GM23338 (cell line): ENCODE results near the gene B4GALT4. TPM values are rescaled to one million over a fixed set of nuclear protein-coding genes. Genes with fewer than 3 reads are reported as not detected.
A peak's percentile ranks its signal among the peaks of the same experiment; 100 is the strongest.

ENCODE experiments used
- ATAC-seq: fragments of 200-7000 bp; cut with Tn5 transposase; 3 replicates; pipeline ENCODE4 v1.9.1; 2020
- DNase-seq: peaks from one replicate; pipeline ENCODE4 v3.0.0-alpha.2; 2015; ENCODE audit warnings: low spot score
- H2AFZ ChIP-seq: fragments of 200-600 bp; sonication (generic); 2 replicates; pipeline ENCODE4 v1.8.0; 2016; ENCODE audit warnings: antibody characterized with exemption, mild to moderate bottlenecking, moderate library complexity
- H3F3A ChIP-seq: fragments of 200-600 bp; sonication (generic); replicated peaks from 2 replicates; pipeline ENCODE4 v1.8.0; 2017; ENCODE audit warnings: antibody characterized with exemption, mixed run types, low read depth
- H3K27ac ChIP-seq: fragments of 200-600 bp; sonication (generic); 2 replicates; pipeline ENCODE4 v1.6.1; 2016; ENCODE audit warnings: low read depth
- H3K27me3 ChIP-seq: fragments of 200-600 bp; sonication (generic); 2 replicates; pipeline ENCODE4 v1.8.0; 2016; ENCODE audit warnings: mild to moderate bottlenecking, mixed run types, moderate library complexity; ENCODE audit not compliant: insufficient read depth
- H3K36me3 ChIP-seq: fragments of 200-600 bp; sonication (generic); 2 replicates; pipeline ENCODE4 v1.8.0; 2016; ENCODE audit warnings: mild to moderate bottlenecking; ENCODE audit not compliant: insufficient read depth
- H3K4me1 ChIP-seq: fragments of 200-600 bp; sonication (generic); 2 replicates; pipeline ENCODE4 v1.8.0; 2016; ENCODE audit warnings: mild to moderate bottlenecking, moderate library complexity; ENCODE audit not compliant: insufficient read depth
- H3K4me2 ChIP-seq: fragments of 200-600 bp; sonication (generic); 2 replicates; pipeline ENCODE4 v1.7.1; 2017; ENCODE audit warnings: mixed run types
- H3K4me3 ChIP-seq: fragments of 200-600 bp; sonication (generic); 2 replicates; pipeline ENCODE4 v1.6.1; 2016; ENCODE audit warnings: mixed run types
- H3K79me2 ChIP-seq: fragments of 200-600 bp; sonication (generic); replicated peaks from 2 replicates; pipeline ENCODE4 v1.8.0; 2017; ENCODE audit warnings: mild to moderate bottlenecking; ENCODE audit not compliant: insufficient read depth
- H3K9me2 ChIP-seq: fragments of 200-600 bp; sonication (generic); 2 replicates; pipeline ENCODE4 v1.8.0; 2017; ENCODE audit not compliant: insufficient read depth
- H4K20me1 ChIP-seq: fragments of 200-600 bp; sonication (generic); replicated peaks from 2 replicates; pipeline ENCODE4 v1.8.0; 2017; ENCODE audit warnings: mild to moderate bottlenecking; ENCODE audit not compliant: insufficient read depth
- H3K27ac Mint-ChIP-seq: 2 replicates; pipeline ENCODE4 v1.8.0; 2020; ENCODE audit warnings: inconsistent platforms, mild to moderate bottlenecking, moderate library complexity, mixed read lengths
- H3K27me3 Mint-ChIP-seq: 3 replicates; pipeline ENCODE4 v1.8.0; 2022; ENCODE audit warnings: low read depth, mild to moderate bottlenecking, moderate library complexity, mixed read lengths, inconsistent platforms; ENCODE audit not compliant: insufficient read depth, poor library complexity
- H3K36me3 Mint-ChIP-seq: 3 replicates; pipeline ENCODE4 v1.8.0; 2021; ENCODE audit warnings: low read depth, mild to moderate bottlenecking, inconsistent platforms, moderate library complexity, mixed read lengths
- H3K4me1 Mint-ChIP-seq: 3 replicates; pipeline ENCODE4 v1.8.0; 2020; ENCODE audit warnings: mild to moderate bottlenecking, inconsistent platforms, mixed read lengths
- H3K4me3 Mint-ChIP-seq: 3 replicates; pipeline ENCODE4 v1.8.0; 2021; ENCODE audit warnings: moderate library complexity, mild to moderate bottlenecking, inconsistent platforms, mixed read lengths
- H3K9me3 Mint-ChIP-seq: 3 replicates; pipeline ENCODE4 v1.8.0; 2020; ENCODE audit warnings: moderate library complexity, mild to moderate bottlenecking, inconsistent platforms, mixed read lengths
- CREB1 ChIP-seq: fragments of 250-450 bp; sonication (Bioruptor Pico); IDR thresholded peaks from 2 replicates; pipeline ENCODE4 v1.5.0; 2020; ENCODE audit warnings: low read depth, mild to moderate bottlenecking, moderate library complexity
- CTCF ChIP-seq, 2 experiments: fragments of 200-600 bp in 1 of 2; sonication (generic) in 1 of 2; conservative IDR thresholded peaks; 2 replicates each; pipeline versions ENCODE4 v1.5.1 to v1.6.1; 2016 to 2017; ENCODE audit warnings: antibody characterized with exemption in 2 of 2, low read depth in 2 of 2, mild to moderate bottlenecking in 2 of 2, moderate library complexity in 1 of 2
- ETS1 ChIP-seq: IDR thresholded peaks from 2 replicates; pipeline ENCODE4 v1.6.1; 2016; ENCODE audit warnings: antibody characterized with exemption
- EZH2 ChIP-seq: fragments of 200-600 bp; sonication (generic); IDR thresholded peaks from one replicate; pipeline ENCODE4 v1.8.0; 2017; ENCODE audit warnings: antibody characterized with exemption, mild to moderate bottlenecking, low read depth; ENCODE audit not compliant: unreplicated experiment
- JUNB ChIP-seq: IDR thresholded peaks from one replicate; pipeline ENCODE4 v1.6.1; 2016; ENCODE audit warnings: antibody characterized with exemption; ENCODE audit not compliant: unreplicated experiment
- NANOG ChIP-seq: IDR thresholded peaks from 2 replicates; pipeline ENCODE4 v1.6.1; 2016; ENCODE audit warnings: antibody characterized with exemption, borderline replicate concordance
- STAT1 ChIP-seq: IDR thresholded peaks from one replicate; pipeline ENCODE4 v1.6.1; 2016; ENCODE audit warnings: antibody characterized with exemption; ENCODE audit not compliant: unreplicated experiment
- ZNF114 ChIP-seq: fragments of 250-450 bp; sonication (Bioruptor Pico); IDR thresholded peaks from 2 replicates; pipeline ENCODE4 v1.5.0; 2020; ENCODE audit warnings: mild to moderate bottlenecking, moderate library complexity
- ZNF331 ChIP-seq: fragments of 250-450 bp; sonication (Bioruptor Pico); IDR thresholded peaks from 2 replicates; pipeline ENCODE4 v1.5.0; 2020; ENCODE audit warnings: low read depth, mild to moderate bottlenecking, moderate library complexity
- polyA plus RNA-seq: library from polyadenylated mRNA; unstranded; fragments of >200 nt; fragmentation: Nextera tagmentation; extraction: Ambion mirVana; gene quantifications from 2 replicates; pipeline ENCODE4 v1.2.1, GENCODE V29; 2016
- total RNA-seq: library from RNA; depleted of rRNA; stranded (reverse); fragments of >200 nt; shearing (Covaris generic); gene quantifications from 2 replicates; pipeline ENCODE4 v1.2.3, GENCODE V29; 2014

Gene B4GALT4
- total and polyA plus RNA-seq, 2 experiments from 2014 or later: 38.3 to 45.3 TPM

GRCh38 chr3:119175872-119176756 lies 64.6 kb downstream of the B4GALT4 start:
- no peak for ATAC-seq
- H3K4me1 Mint-ChIP-seq: peaks cover 4% of the 10 kb centered on the region
- H3K27me3 ChIP-seq: no peaks in the 10 kb centered on the region
- no peak overlapping the region for H3K27ac ChIP-seq
- no peak overlapping the region for H3K4me2 ChIP-seq
- no peak overlapping the region for H3K4me3 ChIP-seq
- no peaks in the 10 kb centered on the region for H3F3A ChIP-seq
- no peaks in the 10 kb centered on the region for H3K9me3 Mint-ChIP-seq
- H3K36me3 Mint-ChIP-seq: no peaks in the 10 kb centered on the region
- no peaks in the 10 kb centered on the region for H3K79me2 ChIP-seq
- H3K36me3 ChIP-seq: no peaks in the 10 kb centered on the region
- no peaks in the 10 kb centered on the region for H3K4me1 ChIP-seq
- no peaks in the 10 kb centered on the region for H3K9me2 ChIP-seq
- peak overlapping the region; percentile 73 for H2AFZ ChIP-seq
- no peak overlapping the region for H3K27ac Mint-ChIP-seq
- no peaks in the 10 kb centered on the region for H3K27me3 Mint-ChIP-seq
- TF ChIP-seq ZNF331 (CRISPR knock-in tag): no peak
- no peak for TF ChIP-seq JUNB
- no peak overlapping the region for H3K4me3 Mint-ChIP-seq
- no peaks in the 10 kb centered on the region for H4K20me1 ChIP-seq
- DNase-seq: no peak

DNA sequence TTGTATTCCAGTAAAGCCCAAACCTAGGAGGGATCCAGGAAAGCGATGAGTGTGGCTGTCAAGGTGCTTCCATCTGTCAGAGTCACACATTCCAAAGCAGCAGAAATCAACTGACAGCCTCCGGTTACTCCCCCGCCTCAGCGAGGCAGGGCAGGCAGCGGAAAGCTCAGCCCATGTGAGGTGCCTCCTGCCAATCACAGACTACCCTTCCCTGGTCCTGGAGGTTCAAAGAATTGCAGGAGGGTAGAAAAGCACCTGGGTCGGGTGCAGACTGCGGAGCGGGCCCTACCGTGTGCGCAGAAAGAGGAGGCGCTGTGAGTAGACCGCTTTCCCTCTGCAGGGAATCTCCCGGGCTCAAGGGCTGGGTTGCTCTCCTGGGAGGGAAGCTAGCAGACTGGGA lies 67.4 kb downstream of the B4GALT4 start, which contains the start of gene UPK1B:
Gene UPK1B (plus strand): TSS at position 274 of the 400 bp plus-strand sequence. CDS start 13,144 bp downstream, outside the sequence.
- Mint-ChIP-seq H3K4me1 (peaks cover 4% of the 10 kb centered on the region), H3K9me3 (peaks cover 5% of the 10 kb centered on the region; the same call in 2 of the 3 replicates), H3K27me3 (no peaks in the 10 kb centered on the region), H3K27ac (no peak within 1 kb of the TSS), H3K36me3 (no peaks in the 10 kb centered on the region), H3K4me3 (0 out of 3 replicates have a peak within 1 kb of the TSS, but pooled peaks have one; percentile 6)
- peak within 1 kb of the TSS; percentile 60; the same call in 1 of the 2 replicates for H2AFZ ChIP-seq
- H3K27me3 ChIP-seq: no peaks in the 10 kb centered on the region
- DNase-seq (peak; percentile 84), ATAC-seq (peak; percentile 100)
- H3K27ac ChIP-seq: no peak within 1 kb of the TSS
- H3K79me2 ChIP-seq: no peaks in the 10 kb centered on the region
- no peak within 1 kb of the TSS for H3K4me2 ChIP-seq
- H3K4me3 ChIP-seq: no peak within 1 kb of the TSS
- TF ChIP-seq EZH2 (no peak), CTCF (conservative IDR thresholded peaks at IDR 0.05; ENCODE audit: low read depth in 2 of 2) (0 out of 4 replicates have a peak, but pooled peaks of 1 of the 2 experiments have one; percentile 9)
- no peaks in the 10 kb centered on the region for H3K9me2 ChIP-seq
- no peaks in the 10 kb centered on the region for H3F3A ChIP-seq
- no peaks in the 10 kb centered on the region for H3K4me1 ChIP-seq
- no peaks in the 10 kb centered on the region for H3K36me3 ChIP-seq
- no peaks in the 10 kb centered on the region for H4K20me1 ChIP-seq

DNA sequence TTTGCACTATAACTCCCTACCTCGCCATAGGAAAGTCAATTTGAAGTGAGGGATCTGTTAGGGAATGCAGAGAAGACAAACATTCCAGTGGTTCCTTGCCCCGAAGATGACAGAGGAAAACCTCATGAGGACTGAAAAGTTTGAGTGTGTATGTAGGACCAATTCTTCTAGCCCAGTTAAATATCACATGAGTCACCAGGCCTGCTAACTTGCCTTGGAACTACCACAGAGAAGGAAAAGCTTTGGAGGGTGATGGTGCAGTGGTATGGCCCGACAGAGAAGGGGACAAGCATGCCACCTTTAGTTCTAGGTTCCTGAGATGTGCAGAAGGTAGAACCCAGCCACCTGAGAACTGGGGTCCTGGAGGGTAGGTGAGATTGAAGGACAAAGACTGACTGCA lies 69.9 kb downstream of the B4GALT4 start:
- no peak overlapping the region for H3K4me3 Mint-ChIP-seq
- peaks cover 13% of the 10 kb centered on the region for H3K9me3 Mint-ChIP-seq
- TF ChIP-seq CREB1: no peak
- no peak for TF ChIP-seq CTCF (conservative IDR thresholded peaks at IDR 0.05; ENCODE audit: low read depth in 2 of 2)
- no peak for TF ChIP-seq JUNB
- TF ChIP-seq STAT1: no peak
- TF ChIP-seq NANOG: no peak
- TF ChIP-seq ETS1: no peak
- TF ChIP-seq ZNF114 (CRISPR knock-in tag): no peak
- TF ChIP-seq EZH2: no peak

More for the DNA sequence above, 69.9 kb downstream of the B4GALT4 start:
- H3K4me3 ChIP-seq: no peak overlapping the region
- no peak overlapping the region for H3K27ac ChIP-seq
- H3K27ac Mint-ChIP-seq: no peak overlapping the region
- no peak for DNase-seq
- no peaks in the 10 kb centered on the region for H3F3A ChIP-seq
- H3K4me1 Mint-ChIP-seq: peaks cover 4% of the 10 kb centered on the region
- H3K27me3 ChIP-seq: no peaks in the 10 kb centered on the region
- H3K27me3 Mint-ChIP-seq: no peaks in the 10 kb centered on the region
- no peak overlapping the region for H3K4me2 ChIP-seq
- H3K36me3 ChIP-seq: no peaks in the 10 kb centered on the region
- no peak for ATAC-seq
- no peaks in the 10 kb centered on the region for H3K4me1 ChIP-seq
- no peaks in the 10 kb centered on the region for H3K9me2 ChIP-seq
- no peaks in the 10 kb centered on the region; the same call in 1 of the 3 replicates for H3K36me3 Mint-ChIP-seq
- no peak overlapping the region for H2AFZ ChIP-seq
- H4K20me1 ChIP-seq: no peaks in the 10 kb centered on the region
- no peaks in the 10 kb centered on the region for H3K79me2 ChIP-seq
